Measurements from ENCODE around the gene MECP2.

The MECP2 gene

GRCh38 chrX:154017766-154018517 lies 79.6 kb downstream of the MECP2 start (continued):
- TF ChIP-seq, protein P1, sequence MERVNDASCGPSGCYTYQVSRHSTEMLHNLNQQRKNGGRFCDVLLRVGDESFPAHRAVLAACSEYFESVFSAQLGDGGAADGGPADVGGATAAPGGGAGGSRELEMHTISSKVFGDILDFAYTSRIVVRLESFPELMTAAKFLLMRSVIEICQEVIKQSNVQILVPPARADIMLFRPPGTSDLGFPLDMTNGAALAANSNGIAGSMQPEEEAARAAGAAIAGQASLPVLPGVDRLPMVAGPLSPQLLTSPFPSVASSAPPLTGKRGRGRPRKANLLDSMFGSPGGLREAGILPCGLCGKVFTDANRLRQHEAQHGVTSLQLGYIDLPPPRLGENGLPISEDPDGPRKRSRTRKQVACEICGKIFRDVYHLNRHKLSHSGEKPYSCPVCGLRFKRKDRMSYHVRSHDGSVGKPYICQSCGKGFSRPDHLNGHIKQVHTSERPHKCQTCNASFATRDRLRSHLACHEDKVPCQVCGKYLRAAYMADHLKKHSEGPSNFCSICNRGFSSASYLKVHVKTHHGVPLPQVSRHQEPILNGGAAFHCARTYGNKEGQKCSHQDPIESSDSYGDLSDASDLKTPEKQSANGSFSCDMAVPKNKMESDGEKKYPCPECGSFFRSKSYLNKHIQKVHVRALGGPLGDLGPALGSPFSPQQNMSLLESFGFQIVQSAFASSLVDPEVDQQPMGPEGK (CRISPR knock-in tag; IDR thresholded peaks at IDR 0.05; ENCODE audit: borderline replicate concordance): no peak

- ATAC-seq: no peak
- TF ChIP-seq BACH2 (CRISPR knock-in tag; IDR thresholded peaks at IDR 0.05; ENCODE audit: borderline replicate concordance): no peak
- TF ChIP-seq, protein P1 (CRISPR knock-in tag; IDR thresholded peaks at IDR 0.05; ENCODE audit: borderline replicate concordance): no peak
These were observed 81.0 kb downstream of the MECP2 start for GRCh38 chrX:154016366-154017076.

GRCh38 chrX:154015581-154016264 lies 81.8 kb downstream of the MECP2 start:
- no peak for ATAC-seq
- no peak for TF ChIP-seq ZNF70 (CRISPR knock-in tag; IDR thresholded peaks at IDR 0.05)
- TF ChIP-seq GLIS3 (CRISPR knock-in tag; IDR thresholded peaks at IDR 0.05): no peak
- no peak for TF ChIP-seq ESRRG (CRISPR knock-in tag; IDR thresholded peaks at IDR 0.05)
- no peak for TF ChIP-seq CSDC2 (CRISPR knock-in tag; IDR thresholded peaks at IDR 0.05)
- TF ChIP-seq OSR1 (CRISPR knock-in tag; IDR thresholded peaks at IDR 0.05): no peak
- TF ChIP-seq RARB (CRISPR knock-in tag; IDR thresholded peaks at IDR 0.05): no peak
- TF ChIP-seq CREB5 (CRISPR knock-in tag; IDR thresholded peaks at IDR 0.05; ENCODE audit: low read depth): no peak
- TF ChIP-seq ARNTL (CRISPR knock-in tag; IDR thresholded peaks at IDR 0.05; ENCODE audit: borderline replicate concordance, low read depth): no peak
- TF ChIP-seq, protein P2, sequence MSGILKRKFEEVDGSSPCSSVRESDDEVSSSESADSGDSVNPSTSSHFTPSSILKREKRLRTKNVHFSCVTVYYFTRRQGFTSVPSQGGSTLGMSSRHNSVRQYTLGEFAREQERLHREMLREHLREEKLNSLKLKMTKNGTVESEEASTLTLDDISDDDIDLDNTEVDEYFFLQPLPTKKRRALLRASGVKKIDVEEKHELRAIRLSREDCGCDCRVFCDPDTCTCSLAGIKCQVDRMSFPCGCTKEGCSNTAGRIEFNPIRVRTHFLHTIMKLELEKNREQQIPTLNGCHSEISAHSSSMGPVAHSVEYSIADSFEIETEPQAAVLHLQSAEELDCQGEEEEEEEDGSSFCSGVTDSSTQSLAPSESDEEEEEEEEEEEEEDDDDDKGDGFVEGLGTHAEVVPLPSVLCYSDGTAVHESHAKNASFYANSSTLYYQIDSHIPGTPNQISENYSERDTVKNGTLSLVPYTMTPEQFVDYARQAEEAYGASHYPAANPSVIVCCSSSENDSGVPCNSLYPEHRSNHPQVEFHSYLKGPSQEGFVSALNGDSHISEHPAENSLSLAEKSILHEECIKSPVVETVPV (CRISPR knock-in tag; IDR thresholded peaks at IDR 0.05): no peak
- TF ChIP-seq, protein P3, sequence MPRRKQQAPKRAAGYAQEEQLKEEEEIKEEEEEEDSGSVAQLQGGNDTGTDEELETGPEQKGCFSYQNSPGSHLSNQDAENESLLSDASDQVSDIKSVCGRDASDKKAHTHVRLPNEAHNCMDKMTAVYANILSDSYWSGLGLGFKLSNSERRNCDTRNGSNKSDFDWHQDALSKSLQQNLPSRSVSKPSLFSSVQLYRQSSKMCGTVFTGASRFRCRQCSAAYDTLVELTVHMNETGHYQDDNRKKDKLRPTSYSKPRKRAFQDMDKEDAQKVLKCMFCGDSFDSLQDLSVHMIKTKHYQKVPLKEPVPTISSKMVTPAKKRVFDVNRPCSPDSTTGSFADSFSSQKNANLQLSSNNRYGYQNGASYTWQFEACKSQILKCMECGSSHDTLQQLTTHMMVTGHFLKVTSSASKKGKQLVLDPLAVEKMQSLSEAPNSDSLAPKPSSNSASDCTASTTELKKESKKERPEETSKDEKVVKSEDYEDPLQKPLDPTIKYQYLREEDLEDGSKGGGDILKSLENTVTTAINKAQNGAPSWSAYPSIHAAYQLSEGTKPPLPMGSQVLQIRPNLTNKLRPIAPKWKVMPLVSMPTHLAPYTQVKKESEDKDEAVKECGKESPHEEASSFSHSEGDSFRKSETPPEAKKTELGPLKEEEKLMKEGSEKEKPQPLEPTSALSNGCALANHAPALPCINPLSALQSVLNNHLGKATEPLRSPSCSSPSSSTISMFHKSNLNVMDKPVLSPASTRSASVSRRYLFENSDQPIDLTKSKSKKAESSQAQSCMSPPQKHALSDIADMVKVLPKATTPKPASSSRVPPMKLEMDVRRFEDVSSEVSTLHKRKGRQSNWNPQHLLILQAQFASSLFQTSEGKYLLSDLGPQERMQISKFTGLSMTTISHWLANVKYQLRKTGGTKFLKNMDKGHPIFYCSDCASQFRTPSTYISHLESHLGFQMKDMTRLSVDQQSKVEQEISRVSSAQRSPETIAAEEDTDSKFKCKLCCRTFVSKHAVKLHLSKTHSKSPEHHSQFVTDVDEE (CRISPR knock-in tag; IDR thresholded peaks at IDR 0.05): no peak
- no peak for TF ChIP-seq TCF4 (CRISPR knock-in tag; IDR thresholded peaks at IDR 0.05; ENCODE audit: borderline replicate concordance)
- TF ChIP-seq PPARA (CRISPR knock-in tag; IDR thresholded peaks at IDR 0.05; ENCODE audit: borderline replicate concordance): no peak
- TF ChIP-seq, protein P4, sequence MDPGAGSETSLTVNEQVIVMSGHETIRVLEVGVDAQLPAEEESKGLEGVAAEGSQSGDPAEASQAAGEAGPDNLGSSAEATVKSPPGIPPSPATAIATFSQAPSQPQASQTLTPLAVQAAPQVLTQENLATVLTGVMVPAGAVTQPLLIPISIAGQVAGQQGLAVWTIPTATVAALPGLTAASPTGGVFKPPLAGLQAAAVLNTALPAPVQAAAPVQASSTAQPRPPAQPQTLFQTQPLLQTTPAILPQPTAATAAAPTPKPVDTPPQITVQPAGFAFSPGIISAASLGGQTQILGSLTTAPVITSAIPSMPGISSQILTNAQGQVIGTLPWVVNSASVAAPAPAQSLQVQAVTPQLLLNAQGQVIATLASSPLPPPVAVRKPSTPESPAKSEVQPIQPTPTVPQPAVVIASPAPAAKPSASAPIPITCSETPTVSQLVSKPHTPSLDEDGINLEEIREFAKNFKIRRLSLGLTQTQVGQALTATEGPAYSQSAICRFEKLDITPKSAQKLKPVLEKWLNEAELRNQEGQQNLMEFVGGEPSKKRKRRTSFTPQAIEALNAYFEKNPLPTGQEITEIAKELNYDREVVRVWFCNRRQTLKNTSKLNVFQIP (CRISPR knock-in tag; IDR thresholded peaks at IDR 0.05; ENCODE audit: borderline replicate concordance, low read depth): no peak
- no peak for TF ChIP-seq TOX (CRISPR knock-in tag; IDR thresholded peaks at IDR 0.05; ENCODE audit: borderline replicate concordance)
- no peak for TF ChIP-seq BACH2 (CRISPR knock-in tag; IDR thresholded peaks at IDR 0.05; ENCODE audit: borderline replicate concordance)
- TF ChIP-seq SNAI2 (CRISPR knock-in tag; IDR thresholded peaks at IDR 0.05): no peak
- TF ChIP-seq ZC3H10 (CRISPR knock-in tag; IDR thresholded peaks at IDR 0.05): no peak

All from SK-N-SH treated with all-trans-retinoic acid at 6 μM for 48 hours (cell line).